H1 (cell line): ENCODE measurements around the gene KLF7. TPM values are rescaled to one million over a fixed set of nuclear protein-coding genes. Genes with fewer than 3 reads are reported as not detected.

Experiments used
- CTCF ChIA-PET: fragments of 300-600 bp; sonication (Branson Sonifier 250); formaldehyde crosslinking; loops from one replicate; lab custom pipeline; 2021; ENCODE audit not compliant: partially characterized antibody; lab: Charles Lee
- POLR2A ChIA-PET: fragments of 300-600 bp; sonication (Branson Sonifier 250); formaldehyde crosslinking; loops from one replicate; lab custom pipeline; 2021; ENCODE audit warnings: inconsistent platforms; ENCODE audit not compliant: partially characterized antibody; lab: Charles Lee
- DNase-seq, 2 experiments: peaks; one replicate each; pipeline versions ENCODE4 v3.0.0 to v3.0.0-alpha.2; 2010 to 2022; ENCODE audit warnings: low spot score in 2 of 2, low read depth in 1 of 2, mixed read lengths in 1 of 2
- FAIRE-seq: peaks from 2 replicates; lab custom pipeline; 2011; peaks lifted over from hg19 to GRCh38; lab: Jason Lieb, UNC
- H2AFZ ChIP-seq: 2 replicates; pipeline ENCODE4 v1.8.1; 2012; ENCODE audit warnings: low read length, inconsistent platforms
- H2AK5ac ChIP-seq: 2 replicates; pipeline ENCODE4 v1.6.1; 2013; ENCODE audit warnings: low read depth, low read length
- H2BK120ac ChIP-seq: replicated peaks from 2 replicates; pipeline ENCODE3; 2013; ENCODE audit warnings: low read depth, low read length, inconsistent platforms
- H2BK12ac ChIP-seq: 2 replicates; pipeline ENCODE4 v1.6.1; 2013; ENCODE audit warnings: low read depth, low read length
- H2BK15ac ChIP-seq: 2 replicates; pipeline ENCODE4 v1.6.1; 2013; ENCODE audit warnings: low read length
- H2BK20ac ChIP-seq: 2 replicates; pipeline ENCODE4 v1.6.1; 2013; ENCODE audit warnings: low read length
- H2BK5ac ChIP-seq: 2 replicates; pipeline ENCODE4 v1.6.1; 2013; ENCODE audit warnings: low read depth, low read length
- H3K14ac ChIP-seq: 2 replicates; pipeline ENCODE4 v1.6.1; 2013; ENCODE audit warnings: inconsistent platforms; ENCODE audit not compliant: insufficient read length
- H3K18ac ChIP-seq: 2 replicates; pipeline ENCODE4 v1.6.1; 2013; ENCODE audit warnings: low read length; ENCODE audit errors: extremely low read depth
- H3K23ac ChIP-seq: 2 replicates; pipeline ENCODE4 v1.6.1; 2013; ENCODE audit warnings: inconsistent platforms; ENCODE audit not compliant: insufficient read length
- H3K23me2 ChIP-seq: 2 replicates; pipeline ENCODE4 v1.6.1; 2013; ENCODE audit warnings: low read depth, low read length
- H3K27ac ChIP-seq: 2 replicates; pipeline ENCODE4 v1.6.1; 2011; ENCODE audit warnings: low read depth, low read length, inconsistent platforms
- H3K27me3 ChIP-seq, 4 experiments: replicated peaks in 1 of 4; 1 replicate in 1 of 4; 2 replicates in 3 of 4; pipeline versions ENCODE4 v1.6.1 to v1.8.1; 2011 to 2013; ENCODE audit warnings: low read length in 3 of 4, mild to moderate bottlenecking in 3 of 4, inconsistent platforms in 2 of 4, mixed read lengths in 2 of 4, moderate library complexity in 1 of 4; ENCODE audit not compliant: control insufficient read depth in 3 of 4, insufficient read depth in 3 of 4; ENCODE audit errors: extremely low read depth in 1 of 4
- H3K36me3 ChIP-seq, 4 experiments: 2 replicates each; pipeline versions ENCODE4 v1.6.1 to v1.8.1; 2011 to 2013; ENCODE audit warnings: mild to moderate bottlenecking in 4 of 4, low read length in 3 of 4, moderate library complexity in 2 of 4, control low read depth in 1 of 4, inconsistent platforms in 1 of 4; ENCODE audit not compliant: insufficient read depth in 4 of 4, control insufficient read depth in 2 of 4
- H3K4ac ChIP-seq: replicated peaks from 2 replicates; pipeline ENCODE3; 2013; ENCODE audit warnings: low read length, low read depth, mixed read lengths, inconsistent platforms; ENCODE audit not compliant: insufficient read length
- H3K4me1 ChIP-seq, 4 experiments: replicated peaks in 1 of 4; 1 replicate in 1 of 4; 2 replicates in 3 of 4; pipeline versions ENCODE4 v1.6.1 to v1.8.1; 2011 to 2013; ENCODE audit warnings: low read length in 3 of 4, inconsistent platforms in 2 of 4, mixed read lengths in 1 of 4; ENCODE audit not compliant: insufficient read depth in 4 of 4, control insufficient read depth in 3 of 4
- H3K4me2 ChIP-seq, 2 experiments: 2 replicates each; pipeline versions ENCODE4 v1.6.1 to v1.8.1; 2011 to 2013; ENCODE audit warnings: low read depth in 2 of 2, low read length in 2 of 2, control low read depth in 1 of 2, inconsistent platforms in 1 of 2, mild to moderate bottlenecking in 1 of 2; ENCODE audit not compliant: insufficient read depth in 1 of 2
- H3K4me3 ChIP-seq, 4 experiments: fragments of 200-600, 300-600 bp in 1 of 4; sonication (generic), shearing (Covaris generic), sonication (Bioruptor Twin) in 1 of 4; 2 replicates each; pipeline versions ENCODE4 v1.5.1 to v1.8.1; 2011 to 2016; ENCODE audit warnings: low read length in 4 of 4, low read depth in 3 of 4, control low read depth in 2 of 4, inconsistent platforms in 2 of 4, mild to moderate bottlenecking in 2 of 4, mixed read lengths in 1 of 4, moderate library complexity in 1 of 4; ENCODE audit not compliant: insufficient read depth in 2 of 4; ENCODE audit errors: extremely low read depth in 1 of 4
- H3K56ac ChIP-seq: replicated peaks from 2 replicates; pipeline ENCODE3; 2013; ENCODE audit warnings: low read depth, mild to moderate bottlenecking, mixed read lengths, low read length, inconsistent platforms; ENCODE audit not compliant: insufficient read length
- H3K79me1 ChIP-seq: 2 replicates; pipeline ENCODE4 v1.6.1; 2013; ENCODE audit warnings: low read depth, low read length, control low read depth
- H3K79me2 ChIP-seq, 2 experiments: 2 replicates each; pipeline versions ENCODE4 v1.6.1 to v1.8.1; 2012 to 2013; ENCODE audit warnings: low read length in 2 of 2, mild to moderate bottlenecking in 2 of 2, inconsistent platforms in 1 of 2; ENCODE audit not compliant: insufficient read depth in 2 of 2, control insufficient read depth in 1 of 2
- H3K9ac ChIP-seq, 4 experiments: replicated peaks in 1 of 4; 1 replicate in 1 of 4; 2 replicates in 3 of 4; pipeline versions ENCODE4 v1.6.1 to v1.8.1; 2011 to 2013; ENCODE audit warnings: low read depth in 3 of 4, low read length in 3 of 4, control low read depth in 2 of 4, mild to moderate bottlenecking in 2 of 4, moderate library complexity in 2 of 4, inconsistent platforms in 1 of 4; ENCODE audit errors: extremely low read depth in 1 of 4
- H3K9me3 ChIP-seq, 2 experiments: 2 replicates each; pipeline versions ENCODE4 v1.6.1 to v1.8.1; 2012 to 2013; ENCODE audit warnings: mild to moderate bottlenecking in 2 of 2, moderate library complexity in 2 of 2, control low read depth in 1 of 2, inconsistent platforms in 1 of 2, low read depth in 1 of 2, low read length in 1 of 2, mixed read lengths in 1 of 2; ENCODE audit not compliant: insufficient read depth in 2 of 2
- H4K20me1 ChIP-seq, 2 experiments: replicated peaks in 1 of 2; 2 replicates each; pipeline versions ENCODE3 to v1.8.1; 2011 to 2013; ENCODE audit warnings: inconsistent platforms in 2 of 2, low read length in 2 of 2, mild to moderate bottlenecking in 1 of 2; ENCODE audit not compliant: insufficient read depth in 2 of 2, control insufficient read depth in 1 of 2
- H4K5ac ChIP-seq: 2 replicates; pipeline ENCODE4 v1.6.1; 2013; ENCODE audit warnings: low read length, low read depth, mixed read lengths, inconsistent platforms; ENCODE audit not compliant: insufficient read length
- H4K8ac ChIP-seq: 2 replicates; pipeline ENCODE4 v1.8.0; 2013; ENCODE audit warnings: mild to moderate bottlenecking, moderate library complexity, low read length, inconsistent platforms; ENCODE audit not compliant: insufficient read depth; ENCODE audit errors: extremely low read depth
- H4K91ac ChIP-seq: replicated peaks from 2 replicates; pipeline ENCODE3; 2013; ENCODE audit warnings: low read length, mixed read lengths, inconsistent platforms; ENCODE audit not compliant: insufficient read length
- BACH1 ChIP-seq: IDR thresholded peaks from 2 replicates; pipeline ENCODE4 v1.6.1; 2012; ENCODE audit warnings: low read length, improper control_type of control experiment
- BRCA1 ChIP-seq: IDR thresholded peaks from 2 replicates; pipeline ENCODE4 v1.6.1; 2012; ENCODE audit warnings: low read depth, low read length, improper control_type of control experiment
- E2F6 ChIP-seq: IDR thresholded peaks from 2 replicates; pipeline ENCODE4 v1.6.1; 2012; ENCODE audit warnings: inconsistent platforms
- FOSL1 ChIP-seq: IDR thresholded peaks from 2 replicates; pipeline ENCODE4 v1.6.1; 2011; ENCODE audit warnings: mild to moderate bottlenecking, low read depth, low read length, moderate library complexity; ENCODE audit not compliant: insufficient read depth
- GABPA ChIP-seq: IDR thresholded peaks from 2 replicates; pipeline ENCODE4 v1.6.1; 2011; ENCODE audit warnings: mild to moderate bottlenecking, low read length, moderate library complexity, borderline replicate concordance; ENCODE audit not compliant: insufficient read depth
- HDAC6 ChIP-seq: IDR thresholded peaks from one replicate; pipeline ENCODE4 v1.7.1; 2012; ENCODE audit warnings: low read depth, mild to moderate bottlenecking, inconsistent platforms, low read length, moderate library complexity
- MAFK ChIP-seq: IDR thresholded peaks from 2 replicates; pipeline ENCODE4 v1.6.1; 2012; ENCODE audit warnings: low read depth, mild to moderate bottlenecking, improper control_type of control experiment, low read length
- NANOG ChIP-seq: IDR thresholded peaks from 2 replicates; pipeline ENCODE4 v1.6.1; 2011; ENCODE audit warnings: low read length, low read depth, mild to moderate bottlenecking, inconsistent platforms; ENCODE audit not compliant: insufficient read depth, poor library complexity, severe bottlenecking
- POLR2A ChIP-seq, 2 experiments: IDR thresholded peaks; 1 replicate in 1 of 2; 2 replicates in 1 of 2; pipeline ENCODE4 v1.6.1; 2011; ENCODE audit warnings: low read depth in 2 of 2, low read length in 2 of 2, mild to moderate bottlenecking in 2 of 2; ENCODE audit errors: control extremely low read depth in 1 of 2
- POU5F1 ChIP-seq: IDR thresholded peaks from 2 replicates; pipeline ENCODE4 v1.6.1; 2011; ENCODE audit warnings: low read depth, mild to moderate bottlenecking, low read length, moderate library complexity
- RNF2 ChIP-seq: fragments of 200-900, 300-1000 bp; sonication (generic); IDR thresholded peaks from 2 replicates; pipeline ENCODE4 v1.7.1; 2016; ENCODE audit warnings: borderline replicate concordance, low read depth, mild to moderate bottlenecking, antibody characterized with exemption, low read length; ENCODE audit not compliant: poor library complexity, severe bottlenecking; ENCODE audit errors: missing control alignments
- SIN3A ChIP-seq, 2 experiments: IDR thresholded peaks in 1 of 2; conservative IDR thresholded peaks in 1 of 2; 2 replicates each; pipeline ENCODE4 v1.6.1; 2011 to 2012; ENCODE audit warnings: low read length in 2 of 2, improper control_type of control experiment in 1 of 2, low read depth in 1 of 2, mild to moderate bottlenecking in 1 of 2
- SP2 ChIP-seq: IDR thresholded peaks from 2 replicates; pipeline ENCODE4 v1.6.1; 2012; ENCODE audit warnings: mild to moderate bottlenecking, low read length, inconsistent platforms
- ZNF274 ChIP-seq: IDR thresholded peaks from 2 replicates; pipeline ENCODE4 v1.7.0; 2012; ENCODE audit warnings: low read length, borderline replicate concordance; ENCODE audit errors: extremely low read depth
- polyA plus RNA-seq, 7 experiments: library from polyadenylated mRNA; depleted of rRNA in 3 of 7; stranded (reverse) in 5 of 7; unstranded in 2 of 7; fragments of >200 nt in 5 of 7; fragments of 200-250 nt in 2 of 7; gene quantifications; 1 replicate in 5 of 7; 2 replicates in 1 of 7; 4 replicates in 1 of 7; pipeline versions ENCODE4 v1.2.1 to v1.2.3, GENCODE V29; 2011 to 2013; ENCODE audit warnings: missing spikeins in 2 of 7, mixed read lengths in 2 of 7
- total RNA-seq: library from RNA; stranded (reverse); fragmentation: NEBNext Ultra II Directional; extraction: Animal tissue kit (Norgen Biotek cat#: 25700); gene quantifications from 2 replicates; pipeline ENCODE4 v1.2.1, GENCODE V29; 2021

KLF7 gene
- total and polyA plus RNA-seq, 2 of the 8 experiments (the other 6 are each of a cell fraction or from before 2014, with no cell fraction given): 9.6 to 23.3 TPM

GRCh38 chr2:207176247-207176646 lies 10.5 kb upstream of the KLF7 start:
- Histone ChIP-seq H4K20me1 (no peaks in the 10 kb centered on the region), H3K27ac (no peak overlapping the region), H3K27me3 (no peaks in the 10 kb centered on the region), H3K4me1 (no peaks in the 10 kb centered on the region), H3K23me2 (no peaks in the 10 kb centered on the region), H3K23ac (no peak overlapping the region), H4K5ac (no peak overlapping the region), H3K79me2 (no peaks in the 10 kb centered on the region), H3K14ac (no peak overlapping the region), H3K56ac (no peak overlapping the region), H3K18ac (no peak overlapping the region), H2BK120ac (no peak overlapping the region), H3K4ac (no peak overlapping the region), H3K4me2 (no peak overlapping the region), H2AK5ac (no peak overlapping the region), H2AFZ (no peak overlapping the region), H3K9ac (no peak overlapping the region), H4K91ac (no peak overlapping the region), H2BK20ac (no peak overlapping the region), H4K8ac (no peak overlapping the region), H3K36me3 (no peaks in the 10 kb centered on the region), H2BK15ac (no peak overlapping the region), H2BK5ac (no peak overlapping the region), H3K9me3 (no peaks in the 10 kb centered on the region), H3K4me3 (no peak overlapping the region), H3K79me1 (no peaks in the 10 kb centered on the region), H2BK12ac (no peak overlapping the region)
- DNase-seq (no peak), FAIRE-seq (no peak)
- CTCF ChIA-PET: interaction anchor here (0.8 kb wide), 1 partner anchor 296 kb away, joined by 3 read pairs; no protein-coding TSS in a partner anchor
- POLR2A ChIA-PET: interaction anchor here (3.3 kb wide), 1 partner anchor 10 kb away, joined by 22 read pairs; the partner anchor contains the start of gene KLF7
- TF ChIP-seq RNF2 (no peak), E2F6 (no peak), BACH1 (no peak), NANOG (no peak), MAFK (no peak), POLR2A (IDR thresholded peaks at IDR 0.05; ENCODE audit: control extremely low read depth in 1 of 2, low read depth in 2 of 2, low read length in 2 of 2) (no peak), POU5F1 (no peak), GABPA (no peak), BRCA1 (no peak), SP2 (no peak), ZNF274 (no peak), FOSL1 (no peak), HDAC6 (no peak), SIN3A (conservative IDR thresholded peaks at IDR 0.05 in 1 of 2, IDR thresholded peaks at IDR 0.05 in 1 of 2; ENCODE audit: low read depth in 1 of 2, low read length in 2 of 2) (no peak)
